ENCODE results near the gene CADM2. TPM values are rescaled to one million over a fixed set of nuclear protein-coding genes. Genes with fewer than 3 reads are reported as not detected.

CADM2 gene
- total RNA-seq, 1 experiment from 2014 or later, result 1.3 TPM

DNA sequence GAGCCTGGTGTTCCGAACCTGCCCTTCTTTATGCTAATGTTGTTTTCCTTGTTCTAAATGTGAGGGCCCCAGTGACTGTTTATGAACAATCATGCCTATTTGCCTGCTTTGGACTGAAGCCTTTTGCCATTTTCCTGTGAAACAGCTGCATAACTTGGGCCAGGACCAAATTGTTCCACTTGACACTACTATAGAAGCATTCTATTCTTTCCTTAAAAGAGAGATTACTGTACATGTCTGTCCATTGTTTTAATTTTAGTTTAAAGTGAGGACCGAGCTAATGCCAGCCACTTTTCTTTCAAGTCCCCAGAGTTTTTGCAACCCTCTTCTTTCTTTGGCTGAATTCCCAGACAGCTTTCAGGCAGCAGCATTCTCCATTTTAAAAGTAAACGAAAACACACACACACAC is 980.3 kb downstream of the CADM2 start:
- BruUV-seq (replicated peaks), result no TSS peak
- CTCF ChIA-PET, result interaction anchor here (0.7 kb wide), 1 partner anchor 42 kb away, joined by 3 read pairs; no protein-coding TSS in a partner anchor
- TF ChIP-seq, protein P1, sequence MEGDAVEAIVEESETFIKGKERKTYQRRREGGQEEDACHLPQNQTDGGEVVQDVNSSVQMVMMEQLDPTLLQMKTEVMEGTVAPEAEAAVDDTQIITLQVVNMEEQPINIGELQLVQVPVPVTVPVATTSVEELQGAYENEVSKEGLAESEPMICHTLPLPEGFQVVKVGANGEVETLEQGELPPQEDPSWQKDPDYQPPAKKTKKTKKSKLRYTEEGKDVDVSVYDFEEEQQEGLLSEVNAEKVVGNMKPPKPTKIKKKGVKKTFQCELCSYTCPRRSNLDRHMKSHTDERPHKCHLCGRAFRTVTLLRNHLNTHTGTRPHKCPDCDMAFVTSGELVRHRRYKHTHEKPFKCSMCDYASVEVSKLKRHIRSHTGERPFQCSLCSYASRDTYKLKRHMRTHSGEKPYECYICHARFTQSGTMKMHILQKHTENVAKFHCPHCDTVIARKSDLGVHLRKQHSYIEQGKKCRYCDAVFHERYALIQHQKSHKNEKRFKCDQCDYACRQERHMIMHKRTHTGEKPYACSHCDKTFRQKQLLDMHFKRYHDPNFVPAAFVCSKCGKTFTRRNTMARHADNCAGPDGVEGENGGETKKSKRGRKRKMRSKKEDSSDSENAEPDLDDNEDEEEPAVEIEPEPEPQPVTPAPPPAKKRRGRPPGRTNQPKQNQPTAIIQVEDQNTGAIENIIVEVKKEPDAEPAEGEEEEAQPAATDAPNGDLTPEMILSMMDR (IDR thresholded peaks at IDR 0.05; ENCODE audit: unreplicated experiment), result no peak

DNA sequence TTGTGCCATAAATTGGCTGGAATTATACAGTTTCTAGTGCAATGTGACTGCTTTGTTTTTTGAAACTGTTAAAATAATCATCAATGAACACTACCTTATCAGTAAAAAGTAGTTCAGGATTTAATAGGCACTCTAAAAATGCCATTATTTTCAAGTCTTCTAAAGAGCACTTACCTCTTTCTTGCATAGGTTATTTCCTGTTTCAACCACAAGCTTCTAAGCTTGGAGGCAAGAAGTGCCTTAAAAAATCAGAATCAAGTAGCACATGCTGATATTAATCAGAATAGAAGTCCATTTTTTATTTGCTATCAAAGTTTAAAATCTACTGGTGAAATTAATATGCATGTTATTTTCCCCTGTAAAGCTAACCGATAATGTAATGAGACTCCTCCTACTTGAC is 991.6 kb downstream of the CADM2 start:
- DNase-seq, result no peak
- no peaks in the 10 kb centered on the region for H3K36me3 Mint-ChIP-seq (ENCODE audit: insufficient read depth, unreplicated experiment)
- TF ChIP-seq, protein P1 (IDR thresholded peaks at IDR 0.05; ENCODE audit: unreplicated experiment), result no peak
- no peaks in the 10 kb centered on the region for H3K4me1 Mint-ChIP-seq (ENCODE audit: low read depth, unreplicated experiment)
- BruUV-seq (replicated peaks), result no TSS peak
- no peak overlapping the region for H3K27ac Mint-ChIP-seq (ENCODE audit: unreplicated experiment)
- H3K4me3 Mint-ChIP-seq (ENCODE audit: low read depth, unreplicated experiment), result no peak overlapping the region
- intact Hi-C loops (cut with micrococcal nuclease; ENCODE audit: unreplicated experiment), result no loop called here
- CTCF ChIA-PET, result no interaction called here
- H3K9me3 Mint-ChIP-seq (ENCODE audit: low read depth, unreplicated experiment), result no peaks in the 10 kb centered on the region
- no peaks in the 10 kb centered on the region for H3K27me3 Mint-ChIP-seq (ENCODE audit: unreplicated experiment)

More for the DNA sequence above, 980.3 kb downstream of the CADM2 start:
- Mint-ChIP-seq H3K4me3 (ENCODE audit: low read depth, unreplicated experiment) (no peak overlapping the region), H3K9me3 (ENCODE audit: low read depth, unreplicated experiment) (no peaks in the 10 kb centered on the region), H3K27me3 (ENCODE audit: unreplicated experiment) (no peaks in the 10 kb centered on the region), H3K27ac (ENCODE audit: unreplicated experiment) (no peak overlapping the region), H3K4me1 (ENCODE audit: low read depth, unreplicated experiment) (no peaks in the 10 kb centered on the region), H3K36me3 (ENCODE audit: insufficient read depth, unreplicated experiment) (no peaks in the 10 kb centered on the region)
- DNase-seq, result no peak
- intact Hi-C loops (cut with micrococcal nuclease; ENCODE audit: unreplicated experiment), result no loop called here

DNA sequence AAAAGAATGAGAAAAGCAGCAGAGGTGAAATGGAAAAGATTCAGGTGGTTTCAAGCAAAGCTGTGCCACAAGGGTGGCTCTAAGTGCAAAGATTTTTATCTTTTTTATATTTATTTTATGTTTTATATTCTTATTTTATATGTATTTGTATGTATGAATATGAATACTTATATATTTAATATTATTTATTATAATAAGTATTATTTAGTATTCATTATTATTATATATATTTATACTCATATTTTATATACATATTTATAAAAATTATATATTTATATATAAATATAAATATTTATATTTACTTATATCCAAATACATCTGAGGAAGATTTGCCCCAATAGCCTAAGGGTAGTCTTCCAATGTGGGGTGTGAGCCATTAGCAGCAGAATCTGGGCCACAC is 1002.0 kb downstream of the CADM2 start:
- H3K4me1 Mint-ChIP-seq (ENCODE audit: low read depth, unreplicated experiment), result no peaks in the 10 kb centered on the region
- BruUV-seq (replicated peaks), result no TSS peak
- TF ChIP-seq, protein P1 (IDR thresholded peaks at IDR 0.05; ENCODE audit: unreplicated experiment), result no peak
- H3K36me3 Mint-ChIP-seq (ENCODE audit: insufficient read depth, unreplicated experiment), result no peaks in the 10 kb centered on the region
- H3K9me3 Mint-ChIP-seq (ENCODE audit: low read depth, unreplicated experiment), result no peaks in the 10 kb centered on the region
- H3K27me3 Mint-ChIP-seq (ENCODE audit: unreplicated experiment), result no peaks in the 10 kb centered on the region
- intact Hi-C loops (cut with micrococcal nuclease; ENCODE audit: unreplicated experiment), result no loop called here
- no peak overlapping the region for H3K27ac Mint-ChIP-seq (ENCODE audit: unreplicated experiment)
- no peak for DNase-seq
- H3K4me3 Mint-ChIP-seq (ENCODE audit: low read depth, unreplicated experiment), result no peak overlapping the region
- CTCF ChIA-PET, result no interaction called here

DNA sequence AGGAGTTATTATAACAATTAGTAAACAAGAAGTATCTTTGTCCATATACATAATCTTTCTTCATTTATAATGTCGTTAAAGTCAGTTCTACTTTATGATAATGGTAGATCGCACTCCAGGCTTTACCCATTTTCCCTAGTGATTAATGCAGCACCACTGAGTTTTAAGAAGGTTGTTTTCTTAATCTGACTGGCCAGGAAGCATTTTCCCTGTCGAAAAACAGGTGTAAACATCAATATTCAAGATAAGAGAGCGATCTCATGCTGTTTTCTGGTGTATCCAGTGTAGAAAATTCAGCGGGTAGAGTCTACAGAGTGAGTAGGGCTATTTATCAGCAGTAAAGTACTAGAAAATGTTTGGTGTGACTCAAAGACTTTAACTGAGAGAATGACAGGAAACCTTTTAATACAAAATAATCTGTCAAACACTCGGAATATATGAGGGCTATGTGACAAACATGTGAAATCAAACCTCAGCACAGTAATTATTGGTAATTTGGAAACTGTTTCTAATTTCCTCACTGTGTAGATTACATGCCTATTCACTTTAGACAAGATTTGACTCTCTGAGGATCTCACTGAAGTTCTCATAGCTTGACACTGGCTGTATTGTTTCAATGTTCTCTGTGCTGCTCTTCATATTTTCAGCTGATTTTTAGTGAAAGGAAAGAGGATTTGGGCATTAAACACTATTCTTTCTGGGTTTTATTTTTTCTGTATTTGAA is 1019.0 kb downstream of the CADM2 start:
- Mint-ChIP-seq H3K4me3 (ENCODE audit: low read depth, unreplicated experiment) (no peak overlapping the region), H3K27ac (ENCODE audit: unreplicated experiment) (no peak overlapping the region), H3K9me3 (ENCODE audit: low read depth, unreplicated experiment) (no peaks in the 10 kb centered on the region), H3K36me3 (ENCODE audit: insufficient read depth, unreplicated experiment) (no peaks in the 10 kb centered on the region), H3K4me1 (ENCODE audit: low read depth, unreplicated experiment) (no peaks in the 10 kb centered on the region), H3K27me3 (ENCODE audit: unreplicated experiment) (no peaks in the 10 kb centered on the region)
- DNase-seq, result no peak
- TF ChIP-seq, protein P1 (IDR thresholded peaks at IDR 0.05; ENCODE audit: unreplicated experiment), result no peak
- no TSS peak for BruUV-seq (replicated peaks)
- intact Hi-C loops (cut with micrococcal nuclease; ENCODE audit: unreplicated experiment), result no loop called here
- CTCF ChIA-PET, result no interaction called here

Measured in Calu3 (cell line).